HepG2 (cell line): ENCODE data around the gene OMA1. TPM values are rescaled to one million over a fixed set of nuclear protein-coding genes. Genes with fewer than 3 reads are reported as not detected.

Experiments
- ATAC-seq: fragments of 200-7000 bp; cut with Tn5 transposase; 3 replicates; pipeline ENCODE4 v1.9.1; 2020; ENCODE audit warnings: mild to moderate bottlenecking, moderate library complexity
- BruUV-seq: library from RNA; stranded (reverse); fragments of 400-500 nt; replicated peaks from 2 replicates; lab custom pipeline; 2021; lab: Mats Ljungman, UMichigan
- CTCF ChIA-PET: fragments of 300-600 bp; formaldehyde crosslinking; extraction: SDS; loops from one replicate; lab custom pipeline; 2021; ENCODE audit warnings: low total read pairs, inconsistent platforms, low intra/inter-chr PET ratio; lab: Yijun Ruan, JAX
- POLR2A ChIA-PET: fragments of 350-600 bp; sonication (Branson Sonifier 250); formaldehyde crosslinking; loops from one replicate; lab custom pipeline; 2020; ENCODE audit warnings: antibody characterized with exemption, inconsistent platforms; lab: Yijun Ruan, JAX
- DNase-seq: peaks from one replicate; pipeline ENCODE4 v3.0.0-alpha.2; 2015; ENCODE audit warnings: low spot score
- FAIRE-seq: peaks from 3 replicates; lab custom pipeline; 2011; peaks lifted over from hg19 to GRCh38; lab: Jason Lieb, UNC
- H2AFZ ChIP-seq: one replicate; pipeline ENCODE4 v1.6.1; 2011; ENCODE audit warnings: low read length, inconsistent platforms
- H3K27ac ChIP-seq: fragments of 300-600 bp; 3 replicates; pipeline ENCODE4 v1.8.0; 2011; ENCODE audit warnings: mixed run types, mild to moderate bottlenecking, mixed read lengths, low read length, inconsistent platforms; ENCODE audit not compliant: insufficient read depth; ENCODE audit errors: extremely low read length
- H3K27me3 ChIP-seq, 2 experiments: fragments of 200-600 bp in 1 of 2; 2 replicates in 1 of 2; 3 replicates in 1 of 2; pipeline versions ENCODE4 v1.6.0 to v1.8.0; 2011; ENCODE audit warnings: low read length in 2 of 2, mild to moderate bottlenecking in 2 of 2, moderate library complexity in 2 of 2, inconsistent platforms in 1 of 2; ENCODE audit not compliant: insufficient read depth in 2 of 2, control insufficient read depth in 1 of 2
- H3K36me3 ChIP-seq, 2 experiments: fragments of 200-600 bp in 1 of 2; replicated peaks in 1 of 2; 2 replicates in 1 of 2; 3 replicates in 1 of 2; pipeline versions ENCODE4 v1.5.1 to v1.8.0; 2011; ENCODE audit warnings: low read length in 2 of 2, inconsistent platforms in 1 of 2; ENCODE audit not compliant: insufficient read depth in 2 of 2, control insufficient read depth in 1 of 2
- H3K4me1 ChIP-seq: 2 replicates; pipeline ENCODE4 v1.5.1; 2012; ENCODE audit warnings: low read length, inconsistent platforms; ENCODE audit not compliant: insufficient read depth
- H3K4me2 ChIP-seq: 2 replicates; pipeline ENCODE4 v1.6.0; 2011; ENCODE audit warnings: low read depth, low read length, inconsistent platforms
- H3K4me3 ChIP-seq, 3 experiments: fragments of 200-600 bp in 1 of 3; sonication (generic), shearing (Covaris generic) in 1 of 3; replicated peaks in 1 of 3; 2 replicates each; pipeline ENCODE4 v1.5.1; 2011 to 2016; ENCODE audit warnings: low read length in 3 of 3, inconsistent platforms in 2 of 3, low read depth in 2 of 3, mild to moderate bottlenecking in 2 of 3, control low read depth in 1 of 3, mixed read lengths in 1 of 3; ENCODE audit not compliant: insufficient read depth in 1 of 3
- H3K79me2 ChIP-seq: one replicate; pipeline ENCODE4 v1.6.1; 2011; ENCODE audit warnings: low read length, inconsistent platforms; ENCODE audit not compliant: insufficient read depth
- H3K9ac ChIP-seq: 2 replicates; pipeline ENCODE4 v1.6.0; 2011; ENCODE audit warnings: mild to moderate bottlenecking, low read depth, low read length, inconsistent platforms; ENCODE audit not compliant: insufficient read depth
- H3K9me3 ChIP-seq: 2 replicates; pipeline ENCODE4 v1.5.1; 2012; ENCODE audit warnings: mild to moderate bottlenecking, low read length
- H4K20me1 ChIP-seq: 2 replicates; pipeline ENCODE4 v1.6.0; 2011; ENCODE audit warnings: inconsistent platforms, mild to moderate bottlenecking, low read length, moderate library complexity; ENCODE audit not compliant: insufficient read depth
- BHLHE40 ChIP-seq: IDR thresholded peaks from 2 replicates; pipeline ENCODE4 v1.6.1; 2011; ENCODE audit warnings: low read length, improper control_type of control experiment
- FOSL1 ChIP-seq: sonication (generic); formaldehyde crosslinking; IDR thresholded peaks from 2 replicates; pipeline ENCODE4 v1.9.0; 2021; ENCODE audit warnings: missing genetic modification reagents, borderline replicate concordance
- KDM5A ChIP-seq: fragments of 200-600 bp; sonication (generic); IDR thresholded peaks from 2 replicates; pipeline ENCODE4 v1.7.0; 2018; ENCODE audit warnings: antibody characterized with exemption, mild to moderate bottlenecking, low read length, borderline replicate concordance
- KDM5B ChIP-seq: sonication (generic); formaldehyde crosslinking; IDR thresholded peaks from 2 replicates; pipeline ENCODE4 v1.4.0; 2020; ENCODE audit warnings: missing genetic modification reagents, mild to moderate bottlenecking, borderline replicate concordance
- MTA1 ChIP-seq: sonication (generic); formaldehyde crosslinking; IDR thresholded peaks from 2 replicates; pipeline ENCODE4 v1.4.0; 2020; ENCODE audit warnings: missing genetic modification reagents, mild to moderate bottlenecking, borderline replicate concordance
- SRSF4 ChIP-seq: fragments of 200-400 bp; formaldehyde crosslinking; IDR thresholded peaks from one replicate; pipeline ENCODE4 v1.6.1; 2018; ENCODE audit warnings: mild to moderate bottlenecking, low read depth, low read length, moderate library complexity; ENCODE audit not compliant: poor library complexity, severe bottlenecking
- SUZ12 ChIP-seq: fragments of 150-350 bp; IDR thresholded peaks from 2 replicates; pipeline ENCODE4 v1.6.1; 2014; ENCODE audit warnings: low read depth, low read length
- ZIK1 ChIP-seq: sonication (generic); formaldehyde crosslinking; IDR thresholded peaks from 2 replicates; pipeline ENCODE4 v1.5.0; 2020; ENCODE audit warnings: mild to moderate bottlenecking, low read depth, missing genetic modification reagents, borderline replicate concordance
- ZNF160 ChIP-seq: sonication (generic); formaldehyde crosslinking; IDR thresholded peaks from 2 replicates; pipeline ENCODE4 v1.8.0; 2022; ENCODE audit warnings: mild to moderate bottlenecking, inconsistent platforms, missing genetic modification reagents
- WGBS: methylation state at CpG from one replicate; pipeline ENCODE4 v1.1.6; 2017; ENCODE audit warnings: low lambda C conversion rate; 5-methylcytosine and 5-hydroxymethylcytosine counted together
- in situ Hi-C: cut with HindIII; loops from 2 replicates; pipeline ENCODE4 v1.10.0; 2017; ENCODE audit warnings: low pct_unique_long_range_greater_than_20kb; ENCODE audit not compliant: extremely low pct_ligation_motif_present
- intact Hi-C: fragments of 100-400 bp; cut with micrococcal nuclease; formaldehyde crosslinking; loops from one replicate; pipeline ENCODE4 v1.10.0; 2022; ENCODE audit not compliant: unreplicated experiment
- polyA plus RNA-seq, 8 experiments: library from polyadenylated mRNA; depleted of rRNA in 3 of 8; stranded (reverse) in 7 of 8; unstranded in 1 of 8; fragments of >200 nt; fragmentation: Illumina TruSeq in 4 of 8; extraction: Trizol in 4 of 8; gene quantifications; 2 replicates each; pipeline versions ENCODE4 v1.2.1 to v1.2.3, GENCODE V29; 2011 to 2016; ENCODE audit warnings: low read depth in 4 of 8, missing spikeins in 1 of 8, mixed read lengths in 1 of 8; ENCODE audit not compliant: insufficient read depth in 1 of 8
- total RNA-seq, 5 experiments: library from RNA; depleted of rRNA; stranded (reverse); fragments of >200 nt; fragmentation: Illumina TruSeq; extraction: Trizol; gene quantifications; 2 replicates each; pipeline ENCODE4 v1.2.3, GENCODE V29; 2016; ENCODE audit warnings: low read depth in 1 of 5
- TF ChIP-seq, protein P1 (sequence below): sonication (generic); IDR thresholded peaks from 2 replicates; pipeline ENCODE4 v1.6.1; 2016; ENCODE audit warnings: low read depth, borderline replicate concordance
- TF ChIP-seq, protein P2 (sequence below): sonication (generic); formaldehyde crosslinking; IDR thresholded peaks from 2 replicates; pipeline ENCODE4 v1.5.0; 2020; ENCODE audit warnings: mild to moderate bottlenecking, missing genetic modification reagents

Gene OMA1
- total and polyA plus RNA-seq, 2 of the 13 experiments (the other 11 are each of a cell fraction or from before 2014, with no cell fraction given): 7.0 to 26.9 TPM

DNA sequence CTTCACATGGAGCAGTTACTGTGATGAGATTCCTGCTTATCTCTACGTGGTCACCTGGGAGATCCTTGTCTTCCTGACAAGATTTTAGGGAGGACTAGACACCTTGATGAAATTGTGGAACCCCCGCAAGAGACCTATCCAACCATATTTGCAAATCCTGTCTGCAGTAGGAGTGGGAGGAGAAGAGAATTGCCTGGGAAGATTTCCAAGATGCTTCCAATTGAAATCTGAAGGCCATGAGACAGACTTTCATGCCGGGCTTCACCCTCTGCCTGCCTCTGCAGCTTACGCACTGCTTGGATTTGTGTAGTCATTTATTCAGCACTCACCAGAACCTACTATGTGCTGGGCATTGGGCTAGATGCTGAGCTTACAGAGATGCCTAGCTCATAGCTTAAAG, 106.6 kb downstream of the OMA1 start:
- POLR2A ChIA-PET: no interaction called here
- Histone ChIP-seq H3K4me3 (no peak overlapping the region), H3K9ac (no peak overlapping the region), H3K4me2 (no peak overlapping the region), H2AFZ (no peak overlapping the region), H4K20me1 (no peaks in the 10 kb centered on the region), H3K79me2 (no peaks in the 10 kb centered on the region), H3K36me3 (no peaks in the 10 kb centered on the region), H3K27ac (no peak overlapping the region), H3K27me3 (peaks cover 0 to 2% of the 10 kb centered on the region in 2 experiments; a peak in 1 of 5 replicates), H3K4me1 (peaks cover 15% of the 10 kb centered on the region), H3K9me3 (no peaks in the 10 kb centered on the region)
- no peak for FAIRE-seq
- TF ChIP-seq ZNF160 (CRISPR knock-in tag): no peak
- TF ChIP-seq BHLHE40: no peak
- no peak for TF ChIP-seq SUZ12
- TF ChIP-seq KDM5B (CRISPR knock-in tag): no peak
- no peak for TF ChIP-seq FOSL1 (CRISPR knock-in tag)
- TF ChIP-seq SRSF4: no peak
- TF ChIP-seq, protein P1, sequence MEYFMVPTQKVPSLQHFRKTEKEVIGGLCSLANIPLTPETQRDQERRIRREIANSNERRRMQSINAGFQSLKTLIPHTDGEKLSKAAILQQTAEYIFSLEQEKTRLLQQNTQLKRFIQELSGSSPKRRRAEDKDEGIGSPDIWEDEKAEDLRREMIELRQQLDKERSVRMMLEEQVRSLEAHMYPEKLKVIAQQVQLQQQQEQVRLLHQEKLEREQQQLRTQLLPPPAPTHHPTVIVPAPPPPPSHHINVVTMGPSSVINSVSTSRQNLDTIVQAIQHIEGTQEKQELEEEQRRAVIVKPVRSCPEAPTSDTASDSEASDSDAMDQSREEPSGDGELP: no peak
- no peak for TF ChIP-seq MTA1 (CRISPR knock-in tag)
- no peak for TF ChIP-seq ZIK1 (CRISPR knock-in tag)
- no peak for TF ChIP-seq KDM5A
- TF ChIP-seq, protein P2, sequence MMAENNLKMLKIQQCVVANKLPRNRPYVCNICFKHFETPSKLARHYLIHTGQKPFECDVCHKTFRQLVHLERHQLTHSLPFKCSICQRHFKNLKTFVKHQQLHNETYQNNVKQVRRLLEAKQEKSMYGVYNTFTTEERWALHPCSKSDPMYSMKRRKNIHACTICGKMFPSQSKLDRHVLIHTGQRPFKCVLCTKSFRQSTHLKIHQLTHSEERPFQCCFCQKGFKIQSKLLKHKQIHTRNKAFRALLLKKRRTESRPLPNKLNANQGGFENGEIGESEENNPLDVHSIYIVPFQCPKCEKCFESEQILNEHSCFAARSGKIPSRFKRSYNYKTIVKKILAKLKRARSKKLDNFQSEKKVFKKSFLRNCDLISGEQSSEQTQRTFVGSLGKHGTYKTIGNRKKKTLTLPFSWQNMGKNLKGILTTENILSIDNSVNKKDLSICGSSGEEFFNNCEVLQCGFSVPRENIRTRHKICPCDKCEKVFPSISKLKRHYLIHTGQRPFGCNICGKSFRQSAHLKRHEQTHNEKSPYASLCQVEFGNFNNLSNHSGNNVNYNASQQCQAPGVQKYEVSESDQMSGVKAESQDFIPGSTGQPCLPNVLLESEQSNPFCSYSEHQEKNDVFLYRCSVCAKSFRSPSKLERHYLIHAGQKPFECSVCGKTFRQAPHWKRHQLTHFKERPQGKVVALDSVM (CRISPR knock-in tag): no peak
- ATAC-seq: no peak
- BruUV-seq: no TSS peak
- CTCF ChIA-PET: no interaction called here
- in situ Hi-C loops (no loop called here), intact Hi-C loops (no loop called here)
- 66% methylated on average over 4 of the region's 4 CpGs for WGBS
- DNase-seq: no peak
